Effector memory CD4-positive, alpha-beta T cell (primary cell): Measurements from ENCODE around the gene XNDC1N.
"Not testable (repeated sequence)": the region's sequence is repeated elsewhere in the genome, so short reads cannot be mapped to it uniquely, and the experiment has no call there.

Experiments used
- DNase-seq, 3 donors: peaks; one replicate each; pipeline ENCODE4 v3.0.0-alpha.2; 2020
- H3K27ac ChIP-seq: 2 replicates; pipeline ENCODE4 v1.7.0; 2013; ENCODE audit warnings: mild to moderate bottlenecking, low read length, moderate library complexity; ENCODE audit not compliant: insufficient read depth, poor library complexity, severe bottlenecking
- H3K27me3 ChIP-seq: replicated peaks from 2 replicates; pipeline ENCODE4 v1.7.0; 2013; ENCODE audit warnings: mild to moderate bottlenecking, low read length; ENCODE audit not compliant: insufficient read depth, control insufficient read depth, poor library complexity, severe bottlenecking
- H3K36me3 ChIP-seq: 2 replicates; pipeline ENCODE4 v1.7.0; 2013; ENCODE audit warnings: mild to moderate bottlenecking, low read length, moderate library complexity; ENCODE audit not compliant: control insufficient read depth, insufficient read depth
- H3K4me1 ChIP-seq: 2 replicates; pipeline ENCODE4 v1.7.0; 2013; ENCODE audit warnings: low read length, mild to moderate bottlenecking; ENCODE audit not compliant: control insufficient read depth, insufficient read depth, poor library complexity, severe bottlenecking
- H3K4me3 ChIP-seq: 2 replicates; pipeline ENCODE4 v1.7.0; 2013; ENCODE audit warnings: low read length, low read depth, mild to moderate bottlenecking; ENCODE audit not compliant: insufficient read depth, poor library complexity, severe bottlenecking
- H3K9me3 ChIP-seq: 2 replicates; pipeline ENCODE4 v1.7.0; 2013; ENCODE audit warnings: mild to moderate bottlenecking, low read length, moderate library complexity; ENCODE audit not compliant: control insufficient read depth

Gene XNDC1N

DNA sequence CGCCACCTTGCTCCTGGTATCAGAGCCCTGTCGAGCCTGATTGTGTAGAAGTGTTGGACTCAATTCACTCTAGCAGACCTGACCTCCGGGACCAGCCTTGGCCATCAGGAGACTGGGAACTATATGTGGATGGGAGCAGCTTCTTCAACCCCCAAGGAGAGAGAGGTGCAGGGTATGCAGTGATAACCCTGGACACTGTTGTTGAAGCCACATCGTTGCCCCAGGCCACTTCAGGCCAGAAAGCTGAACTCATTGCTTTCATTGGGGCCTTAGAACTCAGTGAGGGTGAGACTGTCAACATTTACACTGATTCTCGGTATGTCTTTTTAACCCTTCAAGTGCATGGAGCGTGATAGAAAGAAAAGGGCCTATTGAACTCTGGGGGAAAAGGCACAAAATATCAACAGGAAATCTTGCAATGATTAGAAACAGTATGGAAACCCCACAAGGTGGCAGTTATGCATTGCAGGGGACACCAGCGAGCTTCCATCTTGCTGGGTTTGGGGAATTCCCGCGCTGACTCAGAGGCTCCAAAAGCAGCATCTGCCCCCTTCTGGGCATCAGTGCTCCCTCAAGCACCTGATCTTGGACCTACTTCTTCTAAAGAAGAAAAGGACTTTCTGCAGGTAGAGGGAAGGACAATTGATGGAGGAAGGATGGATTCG, 16.9 kb downstream of the XNDC1N start:
- H3K36me3 ChIP-seq: peaks cover 29% of the 10 kb centered on the region
- DNase-seq, H3K27ac ChIP-seq, H3K4me1 ChIP-seq, H3K4me3 ChIP-seq, H3K27me3 ChIP-seq, H3K9me3 ChIP-seq: not testable (repeated sequence)

DNA sequence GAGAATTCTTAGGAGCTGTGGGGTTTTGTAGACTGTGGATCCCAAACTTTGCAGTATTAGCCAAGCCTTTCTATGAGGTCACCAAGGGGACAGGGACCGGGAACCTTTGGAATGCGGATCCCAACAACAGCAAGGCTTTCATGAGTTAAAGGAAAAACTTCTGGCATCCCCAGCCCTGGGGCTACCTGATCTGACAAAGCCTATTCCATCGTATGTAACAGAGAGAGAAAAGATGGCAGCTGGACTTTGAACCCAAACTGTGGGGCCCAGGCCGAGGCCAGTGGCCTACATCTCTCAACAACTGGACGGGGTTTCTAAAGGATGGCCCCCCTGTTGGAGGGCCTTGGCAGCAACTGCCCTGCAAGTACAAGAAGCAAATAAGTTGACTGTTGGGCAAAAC, 17.6 kb downstream of the XNDC1N start:
- not testable (repeated sequence) for H3K27ac ChIP-seq, H3K9me3 ChIP-seq, H3K27me3 ChIP-seq, DNase-seq, H3K4me3 ChIP-seq, H3K4me1 ChIP-seq
- H3K36me3 ChIP-seq: peaks cover 23% of the 10 kb centered on the region

DNA sequence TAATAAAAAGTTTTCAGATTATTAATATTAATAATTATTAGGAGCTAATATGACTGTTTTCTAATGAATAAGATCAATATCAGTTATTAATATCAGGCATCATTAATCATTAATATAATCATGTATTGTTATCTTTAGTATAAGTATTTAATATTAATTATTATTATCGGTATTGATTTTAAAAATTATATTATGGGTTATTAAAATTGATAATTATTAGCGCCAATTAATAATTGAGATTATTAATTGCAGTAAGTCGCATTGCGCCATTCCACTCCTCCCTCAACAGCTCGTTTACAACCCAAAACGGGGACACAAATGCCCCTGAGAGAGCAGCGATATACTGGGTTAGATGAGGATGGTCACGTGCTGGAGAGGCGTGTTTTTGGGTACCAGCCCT, 20.2 kb downstream of the XNDC1N start:
- Histone ChIP-seq H3K27me3 (no peaks in the 10 kb centered on the region), H3K4me3 (no peak overlapping the region), H3K27ac (no peak overlapping the region), H3K4me1 (no peaks in the 10 kb centered on the region), H3K36me3 (peaks cover 9% of the 10 kb centered on the region), H3K9me3 (no peaks in the 10 kb centered on the region)
- DNase-seq: no peak

DNA sequence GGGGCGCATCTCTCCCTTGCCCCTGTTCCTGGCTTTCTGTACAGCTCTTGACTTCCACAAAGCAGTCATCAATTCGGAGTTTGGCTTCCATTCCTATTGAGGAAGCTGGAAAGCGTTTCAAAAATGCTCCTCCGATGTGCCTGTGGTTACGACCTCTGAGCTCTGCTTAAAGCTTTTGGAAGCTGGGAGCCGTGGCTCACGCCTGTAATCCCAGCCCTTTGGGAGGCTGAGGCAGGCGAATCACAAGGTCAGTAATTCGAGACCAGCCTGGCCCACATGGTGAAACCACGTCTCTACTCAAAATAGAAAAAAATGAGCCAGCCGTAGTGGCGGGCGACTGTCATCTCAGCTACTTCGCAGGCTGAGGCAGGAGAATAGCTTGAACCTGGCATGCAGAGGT, 27.3 kb downstream of the XNDC1N start:
- not testable (repeated sequence) for H3K9me3 ChIP-seq, H3K27ac ChIP-seq, H3K27me3 ChIP-seq, H3K4me3 ChIP-seq, DNase-seq, H3K4me1 ChIP-seq, H3K36me3 ChIP-seq

DNA sequence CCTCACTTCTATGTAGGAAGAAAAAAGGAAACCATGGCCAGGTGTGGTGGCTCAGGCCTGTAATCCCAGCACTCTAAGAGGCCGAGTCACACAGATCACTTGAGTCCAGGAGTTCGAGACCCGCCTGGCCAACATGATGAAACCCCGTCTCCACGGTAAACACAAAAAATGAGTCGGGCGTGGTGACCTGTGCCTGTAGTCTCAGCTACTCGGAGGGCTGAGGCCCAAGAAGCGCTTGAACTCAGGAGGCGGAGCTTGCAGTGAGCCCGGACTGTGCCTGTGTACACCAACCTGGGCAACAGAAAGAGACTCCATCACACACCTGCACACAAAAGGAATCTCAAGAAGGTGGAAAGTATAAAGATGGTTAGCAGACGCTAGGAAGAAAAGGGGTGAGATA, 32.4 kb downstream of the XNDC1N start:
- Histone ChIP-seq H3K27me3 (no peaks in the 10 kb centered on the region), H3K4me3 (no peak overlapping the region), H3K4me1 (no peaks in the 10 kb centered on the region), H3K36me3 (no peaks in the 10 kb centered on the region), H3K27ac (no peak overlapping the region), H3K9me3 (no peaks in the 10 kb centered on the region)
- no peak for DNase-seq

DNA sequence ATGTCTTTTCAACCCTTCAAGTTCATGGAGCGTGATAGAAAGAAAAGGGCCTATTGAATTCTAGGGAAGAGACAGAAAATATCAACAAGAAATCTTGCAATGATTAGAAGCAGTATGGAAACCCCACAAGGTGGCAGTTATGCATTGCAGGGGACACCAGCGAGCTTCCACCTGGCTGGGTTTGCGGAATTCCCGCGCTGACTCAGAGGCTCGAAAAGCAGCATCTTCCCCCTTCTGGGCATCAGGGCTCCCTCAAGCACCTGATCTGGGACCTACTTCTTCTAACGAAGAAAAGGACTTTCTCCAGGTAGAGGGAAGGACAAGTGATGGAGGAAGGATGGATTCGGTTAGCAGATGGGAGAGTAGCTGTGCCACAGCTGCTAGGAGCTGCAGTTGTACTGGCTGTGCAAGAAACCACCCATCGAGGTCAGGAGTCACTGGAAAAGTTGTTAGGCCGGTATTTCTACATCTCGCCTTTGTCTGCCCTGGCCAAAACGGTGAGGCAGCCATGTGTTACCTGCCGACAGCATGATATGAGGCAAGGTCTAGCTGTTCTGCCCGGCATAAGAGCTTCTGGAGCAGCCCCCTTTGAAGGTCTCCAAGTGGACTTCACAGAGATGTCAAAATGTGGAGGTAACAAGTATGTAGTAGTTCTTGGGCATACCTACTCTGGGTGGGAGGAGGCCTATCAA, 39.1 kb downstream of the XNDC1N start:
- not testable (repeated sequence) for H3K27ac ChIP-seq, H3K36me3 ChIP-seq, H3K9me3 ChIP-seq, H3K27me3 ChIP-seq, DNase-seq, H3K4me3 ChIP-seq, H3K4me1 ChIP-seq

DNA sequence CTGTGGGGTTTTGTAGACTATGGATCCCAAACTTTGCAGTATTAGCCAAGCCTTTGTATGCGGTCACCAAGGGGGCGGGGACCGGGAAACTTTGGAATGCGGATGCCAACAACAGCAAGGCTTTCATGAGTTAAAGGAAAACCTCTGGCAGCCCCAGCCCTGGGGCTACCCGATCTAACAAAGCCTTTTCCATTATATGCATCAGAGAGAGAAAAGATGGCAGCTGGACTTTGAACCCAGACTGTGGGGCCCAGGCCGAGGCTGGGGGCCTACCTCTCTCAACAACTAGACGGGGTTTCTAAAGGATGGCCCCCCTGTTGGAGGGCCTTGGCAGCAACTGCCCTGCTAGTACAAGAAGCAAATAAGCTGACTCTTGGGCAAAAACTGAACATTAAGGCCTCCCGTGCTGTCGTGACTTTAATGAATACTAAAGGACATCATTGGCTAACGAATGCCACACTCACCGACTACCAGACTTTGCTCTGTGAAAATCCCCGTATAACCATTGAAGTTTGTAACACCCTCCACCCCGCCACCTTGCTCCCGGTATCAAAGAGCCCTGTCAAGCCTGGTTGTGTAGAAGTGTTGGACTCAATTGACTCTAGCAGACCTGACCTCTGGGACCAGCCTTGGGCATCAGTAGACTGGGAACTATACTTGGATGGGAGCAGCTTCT, 39.9 kb downstream of the XNDC1N start:
- H3K27ac ChIP-seq, H3K27me3 ChIP-seq, DNase-seq, H3K4me1 ChIP-seq, H3K9me3 ChIP-seq, H3K36me3 ChIP-seq, H3K4me3 ChIP-seq: not testable (repeated sequence)

DNA sequence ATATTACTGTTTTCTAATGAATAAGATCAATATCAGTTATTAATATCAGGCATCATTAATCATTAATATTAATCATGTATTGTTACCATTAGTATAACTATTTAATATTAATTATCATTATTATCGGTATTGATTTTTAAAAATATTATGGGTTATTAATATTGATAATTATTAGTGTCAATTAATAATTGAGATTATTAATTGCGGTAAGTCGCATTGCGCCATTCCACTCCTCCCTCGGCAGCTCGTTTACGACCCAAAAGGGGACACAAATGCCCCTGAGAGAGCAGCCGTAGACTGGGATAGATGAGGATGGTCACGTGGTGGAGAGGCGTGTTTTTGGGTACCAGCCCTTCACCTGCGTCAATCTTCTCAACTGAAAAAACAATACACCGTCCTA, 42.6 kb downstream of the XNDC1N start:
- not testable (repeated sequence) for DNase-seq, H3K9me3 ChIP-seq, H3K4me1 ChIP-seq, H3K36me3 ChIP-seq, H3K27ac ChIP-seq, H3K4me3 ChIP-seq, H3K27me3 ChIP-seq
